Endothelial cell of coronary artery (primary cell): Measurements from ENCODE around the gene HYPK. TPM values are rescaled to one million over a fixed set of nuclear protein-coding genes. Genes with fewer than 3 reads are reported as not detected.

ENCODE experiments used
- total RNA-seq: library from RNA; depleted of rRNA; stranded (reverse); fragments of >200 nt; gene quantifications from 2 replicates; pipeline ENCODE4 v1.2.3, GENCODE V29; 2014

Gene HYPK
- 7.7 and 9.4 TPM in 2 replicates for total RNA-seq

GRCh38 chr15:43800286-43801141 lies at the start of gene HYPK:
TSS of gene HYPK (plus strand) at chr15:43800599. CDS start at chr15:43800623, 24 bp downstream.

GRCh38 chr15:43776718-43777266 lies 23.6 kb upstream of the HYPK start, which contains the start of gene ELL3:
TSS of gene ELL3 (minus strand) at chr15:43776966. CDS start at chr15:43776901, 65 bp downstream.

GRCh38 chr15:43791993-43792760 lies 8.2 kb upstream of the HYPK start, which contains the start of gene SERF2:
TSS of gene SERF2 (plus strand) at chr15:43792320. CDS start at chr15:43792377, 57 bp downstream.

GRCh38 chr15:43799945-43800285 lies 484 bp upstream of the HYPK start, which contains the start of gene SERINC4:
TSS of gene SERINC4 (minus strand) at chr15:43800220. CDS start at chr15:43799986, 234 bp downstream.

GRCh38 chr15:43824302-43825246 lies 24.2 kb downstream of the HYPK start, which contains the start of gene MFAP1:
TSS of gene MFAP1 (minus strand) at chr15:43824690. CDS start at chr15:43824569, 121 bp downstream.

GRCh38 chr15:43826508-43827341 lies 26.3 kb downstream of the HYPK start, which contains the start of gene WDR76:
TSS of gene WDR76 (plus strand) at chr15:43827002. CDS start at chr15:43827033, 31 bp downstream.

Other genes with a start within 250 kb of the HYPK start
- gene PPIP5K1, start 210.4 kb upstream of the HYPK start, total RNA-seq: 16.5 and 18.4 TPM in 2 replicates
- not detected in 2 replicates for gene CKMT1B, start 206.6 kb upstream of the HYPK start, total RNA-seq
- not detected in 2 replicates for gene STRC, start 181.8 kb upstream of the HYPK start, total RNA-seq
- 1.1 and 1.6 TPM in 2 replicates for gene CATSPER2, start 151.8 kb upstream of the HYPK start, total RNA-seq
- gene CKMT1A, start 106.7 kb upstream of the HYPK start, total RNA-seq: not detected in 2 replicates
- 119 and 192 TPM in 2 replicates for gene PDIA3, start 54.2 kb upstream of the HYPK start, total RNA-seq
- gene ELL3, start 23.6 kb upstream of the HYPK start, total RNA-seq: 1.8 and 1.9 TPM in 2 replicates
- 273 and 292 TPM in 2 replicates for gene SERF2, start 8.3 kb upstream of the HYPK start, total RNA-seq
- gene SERINC4, start 379 bp upstream of the HYPK start, total RNA-seq: not detected in 2 replicates
- 25.7 and 29.6 TPM in 2 replicates for gene MFAP1, start 24.1 kb downstream of the HYPK start, total RNA-seq
- gene WDR76, start 26.4 kb downstream of the HYPK start, total RNA-seq: 6.6 and 11.2 TPM in 2 replicates